IMR-90 (cell line): ENCODE measurements around the gene HDAC9.

Experiments
- BHLHE40 ChIP-seq: fragments of 150-350 bp; IDR thresholded peaks from 2 replicates; pipeline ENCODE4 v1.6.1; 2016; ENCODE audit warnings: mild to moderate bottlenecking, low read depth, low read length
- CEBPB ChIP-seq: IDR thresholded peaks from 2 replicates; pipeline ENCODE4 v1.6.1; 2012; ENCODE audit warnings: low read depth, low read length, improper control_type of control experiment
- CTCF ChIP-seq: conservative IDR thresholded peaks from 2 replicates; pipeline ENCODE4 v1.5.1; 2012; ENCODE audit warnings: mild to moderate bottlenecking, low read depth, low read length, improper control_type of control experiment
- FOS ChIP-seq: fragments of 150-350 bp; IDR thresholded peaks from 2 replicates; pipeline ENCODE4 v1.6.1; 2016; ENCODE audit warnings: low read depth, low read length
- MAZ ChIP-seq: IDR thresholded peaks from 2 replicates; pipeline ENCODE4 v1.6.1; 2012; ENCODE audit warnings: low read depth, mild to moderate bottlenecking, low read length, improper control_type of control experiment, moderate library complexity, borderline replicate concordance
- NFE2L2 ChIP-seq: fragments of 150-350 bp; IDR thresholded peaks from 2 replicates; pipeline ENCODE4 v1.6.1; 2016; ENCODE audit warnings: low read depth, mild to moderate bottlenecking, low read length
- POLR2A ChIP-seq: IDR thresholded peaks from 2 replicates; pipeline ENCODE4 v1.6.1; 2012; ENCODE audit warnings: mild to moderate bottlenecking, low read depth, low read length
- RAD21 ChIP-seq: IDR thresholded peaks from 2 replicates; pipeline ENCODE4 v1.6.1; 2012; ENCODE audit warnings: low read length, improper control_type of control experiment
- RCOR1 ChIP-seq: IDR thresholded peaks from 2 replicates; pipeline ENCODE4 v1.6.1; 2012; ENCODE audit warnings: mild to moderate bottlenecking, low read length, improper control_type of control experiment; ENCODE audit not compliant: insufficient replicate concordance
- SMC3 ChIP-seq: fragments of 150-350 bp; IDR thresholded peaks from 2 replicates; pipeline ENCODE4 v1.6.1; 2016; ENCODE audit warnings: low read depth, mild to moderate bottlenecking, antibody characterized with exemption, low read length, moderate library complexity
- TF ChIP-seq, protein P1 (sequence below): fragments of 150-350 bp; IDR thresholded peaks from 2 replicates; pipeline ENCODE4 v1.6.1; 2017; ENCODE audit warnings: mild to moderate bottlenecking, antibody characterized with exemption, low read length, low read depth

GRCh38 chr7:18496341-18496700, 772 bp downstream of the HDAC9 start:
- TF ChIP-seq CEBPB (no peak), POLR2A (no peak), CTCF (no peak), MAZ (no peak), RAD21 (no peak), BHLHE40 (no peak), FOS (no peak), NFE2L2 (no peak), SMC3 (no peak), RCOR1 (no peak)
- TF ChIP-seq, protein P1, sequence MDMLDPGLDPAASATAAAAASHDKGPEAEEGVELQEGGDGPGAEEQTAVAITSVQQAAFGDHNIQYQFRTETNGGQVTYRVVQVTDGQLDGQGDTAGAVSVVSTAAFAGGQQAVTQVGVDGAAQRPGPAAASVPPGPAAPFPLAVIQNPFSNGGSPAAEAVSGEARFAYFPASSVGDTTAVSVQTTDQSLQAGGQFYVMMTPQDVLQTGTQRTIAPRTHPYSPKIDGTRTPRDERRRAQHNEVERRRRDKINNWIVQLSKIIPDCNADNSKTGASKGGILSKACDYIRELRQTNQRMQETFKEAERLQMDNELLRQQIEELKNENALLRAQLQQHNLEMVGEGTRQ: no peak
